Activated CD8-positive, alpha-beta T cell treated with anti-CD3 and anti-CD28 coated beads for 36 hours (primary cell): ENCODE data around the gene STK25. TPM values are rescaled to one million over a fixed set of nuclear protein-coding genes. Genes with fewer than 3 reads are reported as not detected.

Source experiments
- ATAC-seq: fragments of 200-7000 bp; cut with Tn5 transposase; one replicate; pipeline ENCODE4 v1.10.0; 2021; ENCODE audit warnings: mild to moderate bottlenecking, moderate library complexity
- CTCF ChIA-PET: fragments of 350-600 bp; sonication (Branson Sonifier 250); formaldehyde crosslinking; loops from one replicate; lab custom pipeline; 2021; ENCODE audit warnings: antibody characterized with exemption; lab: Charles Lee
- POLR2A ChIA-PET: fragments of 350-600 bp; sonication (Branson Sonifier 250); formaldehyde crosslinking; loops from one replicate; lab custom pipeline; 2021; ENCODE audit warnings: antibody characterized with exemption; lab: Charles Lee
- DNase-seq: peaks from one replicate; pipeline ENCODE4 v3.0.0-alpha.2; 2020
- H3K27ac Mint-ChIP-seq: one replicate; pipeline ENCODE4 v1.8.0; 2021; ENCODE audit warnings: mild to moderate bottlenecking, mixed read lengths
- H3K27me3 Mint-ChIP-seq: one replicate; pipeline ENCODE4 v1.8.0; 2021; ENCODE audit warnings: mixed read lengths
- H3K36me3 Mint-ChIP-seq: one replicate; pipeline ENCODE4 v1.8.0; 2021; ENCODE audit warnings: low read depth, mixed read lengths
- H3K4me1 Mint-ChIP-seq: one replicate; pipeline ENCODE4 v1.8.0; 2021; ENCODE audit warnings: low read depth, mixed read lengths
- H3K4me3 Mint-ChIP-seq: one replicate; pipeline ENCODE4 v1.8.0; 2021; ENCODE audit warnings: mild to moderate bottlenecking, moderate library complexity, mixed read lengths
- H3K9me3 Mint-ChIP-seq: one replicate; pipeline ENCODE4 v1.8.0; 2021; ENCODE audit warnings: mixed read lengths
- CTCF ChIP-seq: fragments of 200-600 bp; IDR thresholded peaks from one replicate; pipeline ENCODE4 v1.8.0; 2022; ENCODE audit warnings: antibody characterized with exemption, mild to moderate bottlenecking
- intact Hi-C: fragments of 100-400 bp; cut with micrococcal nuclease; formaldehyde crosslinking; loops from one replicate; pipeline ENCODE4 v1.10.0; 2022
- total RNA-seq, 2 experiments: library from RNA; stranded (reverse); gene quantifications; one replicate each; pipeline ENCODE4 v1.2.3, GENCODE V29; 2021

Gene STK25
- total RNA-seq, 2 experiments from 2014 or later: 103 to 104 TPM

DNA sequence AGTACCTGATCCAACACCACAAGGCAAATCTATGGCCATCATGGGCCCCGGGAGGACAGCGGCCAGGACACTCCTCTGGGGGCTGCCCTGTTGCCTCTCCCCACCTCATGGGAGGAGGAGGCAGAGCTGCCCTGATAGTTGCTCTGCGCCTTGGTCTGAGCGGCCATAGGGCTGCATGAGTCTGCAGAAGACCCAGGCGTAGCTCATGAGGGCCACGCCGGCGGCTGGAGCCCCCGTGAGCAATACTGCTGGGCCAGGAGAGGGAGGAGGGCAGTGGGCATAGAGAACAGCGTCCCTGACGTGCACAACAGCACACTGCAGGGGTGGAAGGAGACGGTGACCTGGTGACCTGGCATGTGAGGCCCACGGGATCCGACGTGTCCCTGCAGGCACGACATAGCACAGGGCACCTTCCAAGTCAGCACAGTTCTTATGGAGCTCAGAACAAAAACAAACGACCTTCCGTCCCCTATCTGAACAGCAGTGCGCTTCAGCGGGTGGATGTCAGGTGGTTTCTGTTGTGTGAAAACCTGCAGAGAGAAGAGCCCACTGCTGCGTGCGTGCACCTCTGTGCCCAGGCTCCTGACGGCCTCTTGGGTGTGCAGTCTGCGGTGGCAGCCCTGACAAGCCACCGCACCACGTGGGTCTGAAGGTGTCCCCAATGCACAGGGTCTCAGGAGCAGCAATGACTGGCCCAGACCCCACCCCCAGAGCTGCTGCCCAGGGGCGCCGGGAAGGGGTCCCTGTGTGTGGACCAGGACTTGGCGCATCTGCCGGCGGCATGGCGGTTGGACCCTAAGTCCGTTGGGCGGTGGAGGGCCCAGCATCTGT lies 13.0 kb downstream of the STK25 start:
- intact Hi-C loops: no loop called here
- Mint-ChIP-seq H3K9me3 (no peaks in the 10 kb centered on the region), H3K4me3 (no peak overlapping the region), H3K27ac (no peak overlapping the region), H3K4me1 (no peaks in the 10 kb centered on the region), H3K27me3 (no peaks in the 10 kb centered on the region), H3K36me3 (peaks cover 5% of the 10 kb centered on the region)
- ATAC-seq (no peak), DNase-seq (no peak)
- ChIA-PET CTCF (no interaction called here), POLR2A (no interaction called here)
- no peak for TF ChIP-seq CTCF

DNA sequence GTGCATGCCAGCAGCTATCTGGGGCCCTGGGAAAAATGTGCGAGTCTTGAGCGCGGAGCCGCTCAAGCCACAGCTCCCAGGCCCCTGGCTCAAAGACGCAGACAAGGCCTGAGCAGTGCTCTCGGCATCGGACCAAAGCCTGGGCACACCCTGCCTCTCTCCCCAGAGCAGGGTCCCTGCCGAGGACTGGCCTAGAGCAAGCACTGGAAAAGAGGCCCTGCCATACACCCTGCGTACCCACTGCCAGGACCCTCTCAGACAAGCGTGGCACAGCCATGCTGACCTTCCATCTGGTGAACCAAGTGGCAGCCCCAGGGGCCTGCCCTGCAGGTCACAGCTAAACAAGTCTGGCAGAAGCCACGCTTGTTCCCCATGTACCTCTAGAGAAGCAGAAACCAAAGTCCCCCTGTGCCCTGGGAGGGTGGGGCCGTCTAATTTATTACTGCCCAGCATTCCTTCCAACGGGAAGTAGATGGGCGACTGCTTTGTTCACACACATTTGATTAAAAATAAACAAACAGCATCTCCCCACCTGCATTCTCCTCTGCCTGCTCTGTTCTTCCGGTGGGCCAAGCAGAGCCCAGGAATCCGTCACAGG lies 14.0 kb downstream of the STK25 start:
- Mint-ChIP-seq H3K27me3 (no peaks in the 10 kb centered on the region), H3K27ac (no peak overlapping the region), H3K4me3 (no peak overlapping the region), H3K4me1 (no peaks in the 10 kb centered on the region), H3K36me3 (peaks cover 5% of the 10 kb centered on the region), H3K9me3 (no peaks in the 10 kb centered on the region)
- ChIA-PET POLR2A (no interaction called here), CTCF (no interaction called here)
- intact Hi-C loops: no loop called here
- TF ChIP-seq CTCF: no peak
- DNase-seq (no peak), ATAC-seq (no peak)

DNA sequence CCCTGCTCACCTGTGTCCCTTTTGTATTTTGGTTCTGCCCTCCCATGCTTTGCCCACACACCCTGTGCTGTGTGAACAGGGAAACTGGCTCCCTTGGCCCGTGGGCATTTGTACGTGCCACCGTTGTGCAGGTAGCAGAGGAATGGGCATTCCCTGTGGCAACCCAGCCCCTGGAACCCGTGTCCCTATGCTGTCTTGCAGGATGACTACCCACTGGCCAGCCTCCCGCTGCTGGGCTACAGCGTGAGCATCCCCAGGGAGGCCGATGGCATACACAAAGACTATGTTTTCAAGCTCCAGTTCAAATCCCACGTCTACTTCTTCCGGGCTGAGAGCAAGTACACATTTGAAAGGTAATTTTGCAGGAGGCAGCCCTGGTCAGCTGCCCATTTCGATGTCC lies 15.3 kb downstream of the STK25 start:
- intact Hi-C loops: no loop called here
- Mint-ChIP-seq H3K4me1 (no peaks in the 10 kb centered on the region), H3K9me3 (no peaks in the 10 kb centered on the region), H3K4me3 (no peak overlapping the region), H3K36me3 (peaks cover 5% of the 10 kb centered on the region), H3K27ac (no peak overlapping the region), H3K27me3 (no peaks in the 10 kb centered on the region)
- POLR2A ChIA-PET: no interaction called here
- no peak for TF ChIP-seq CTCF
- CTCF ChIA-PET: no interaction called here
- DNase-seq: no peak
- no peak for ATAC-seq

DNA sequence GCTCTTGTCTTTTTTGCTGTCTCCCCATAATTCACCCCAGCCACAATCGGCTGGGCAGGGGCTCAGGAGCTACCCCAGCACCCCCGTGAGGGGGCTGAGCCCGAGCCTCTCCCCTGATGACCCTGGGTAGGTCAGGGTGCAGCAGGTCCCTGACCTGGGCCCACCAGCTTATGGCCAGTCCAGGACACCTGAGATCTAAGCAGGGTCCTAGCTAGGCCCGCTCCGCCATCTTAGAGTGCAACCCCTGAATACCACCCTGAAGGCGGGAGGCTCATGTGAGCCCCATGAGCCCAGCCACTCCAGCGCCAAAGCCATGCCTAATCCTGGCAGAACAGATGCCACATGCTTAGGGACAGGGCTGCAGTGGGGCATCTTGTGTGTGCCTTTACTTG lies 16.2 kb downstream of the STK25 start:
- no peak for ATAC-seq
- no peak overlapping the region for H3K4me3 Mint-ChIP-seq
- DNase-seq: no peak
- H3K36me3 Mint-ChIP-seq: peaks cover 5% of the 10 kb centered on the region
- no peak for TF ChIP-seq CTCF
- H3K27ac Mint-ChIP-seq: no peak overlapping the region
- H3K4me1 Mint-ChIP-seq: no peaks in the 10 kb centered on the region
- ChIA-PET CTCF (no interaction called here), POLR2A (no interaction called here)
- intact Hi-C loops: no loop called here
- H3K27me3 Mint-ChIP-seq: no peaks in the 10 kb centered on the region
- H3K9me3 Mint-ChIP-seq: no peaks in the 10 kb centered on the region

DNA sequence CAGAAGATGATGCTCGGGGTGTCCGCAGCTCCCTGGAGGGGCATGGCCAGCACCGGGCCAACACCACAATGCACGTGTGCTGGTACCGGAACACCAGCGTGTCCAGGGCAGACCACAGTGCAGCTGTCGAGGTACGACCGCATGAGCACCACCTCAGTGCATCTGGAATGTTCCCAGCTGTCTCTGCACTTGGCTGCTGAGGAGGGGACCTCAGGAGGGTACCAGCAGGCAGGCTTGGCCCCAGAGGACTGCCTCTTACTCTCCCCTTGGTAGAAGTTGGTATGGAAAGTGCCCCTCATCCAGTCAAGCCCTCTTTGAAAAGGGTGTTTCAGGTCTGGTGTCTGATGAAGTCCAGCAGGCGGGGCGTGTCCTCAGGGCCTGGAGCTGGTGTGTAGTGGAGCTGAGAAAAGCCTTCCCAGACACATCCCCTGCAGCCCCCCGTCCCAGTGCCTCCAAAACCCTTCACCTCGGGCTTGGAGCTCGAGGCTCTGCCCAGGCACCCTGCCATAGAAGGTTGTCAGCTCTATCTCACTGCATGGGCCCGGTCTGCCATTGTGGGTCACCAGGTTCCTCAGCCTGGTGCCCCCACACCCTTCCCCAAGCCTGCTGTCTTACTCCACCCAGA lies 16.7 kb downstream of the STK25 start:
- H3K27me3 Mint-ChIP-seq: no peaks in the 10 kb centered on the region
- ChIA-PET CTCF (no interaction called here), POLR2A (no interaction called here)
- peaks cover 5% of the 10 kb centered on the region for H3K36me3 Mint-ChIP-seq
- intact Hi-C loops: no loop called here
- H3K4me1 Mint-ChIP-seq: no peaks in the 10 kb centered on the region
- no peak overlapping the region for H3K27ac Mint-ChIP-seq
- no peaks in the 10 kb centered on the region for H3K9me3 Mint-ChIP-seq
- ATAC-seq: no peak
- no peak for DNase-seq
- TF ChIP-seq CTCF: no peak
- no peak overlapping the region for H3K4me3 Mint-ChIP-seq
